ENCODE measurements around the gene FGFR2.

The FGFR2 gene

DNA sequence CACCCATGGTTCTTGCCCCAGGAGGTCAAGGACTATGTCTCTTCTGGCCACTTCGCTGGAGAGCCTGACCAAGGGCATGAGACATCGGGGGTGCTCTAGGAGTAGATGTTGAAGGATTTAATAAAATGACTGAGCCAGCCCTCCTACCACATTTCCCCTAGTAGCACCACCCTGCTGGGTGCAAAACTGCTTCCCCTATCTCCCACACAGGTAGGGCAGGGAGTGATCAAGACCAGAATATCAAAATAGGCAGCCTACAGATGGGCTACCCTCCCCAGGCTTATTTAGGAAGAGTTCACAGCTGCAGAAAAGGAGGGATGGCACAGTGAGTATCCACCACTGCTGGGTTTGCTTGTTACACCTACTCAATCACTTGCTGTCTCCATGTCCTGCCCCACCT, 103.9 kb downstream of the FGFR2 start:
- no peak for DNase-seq (ENCODE audit: low spot score)

DNA sequence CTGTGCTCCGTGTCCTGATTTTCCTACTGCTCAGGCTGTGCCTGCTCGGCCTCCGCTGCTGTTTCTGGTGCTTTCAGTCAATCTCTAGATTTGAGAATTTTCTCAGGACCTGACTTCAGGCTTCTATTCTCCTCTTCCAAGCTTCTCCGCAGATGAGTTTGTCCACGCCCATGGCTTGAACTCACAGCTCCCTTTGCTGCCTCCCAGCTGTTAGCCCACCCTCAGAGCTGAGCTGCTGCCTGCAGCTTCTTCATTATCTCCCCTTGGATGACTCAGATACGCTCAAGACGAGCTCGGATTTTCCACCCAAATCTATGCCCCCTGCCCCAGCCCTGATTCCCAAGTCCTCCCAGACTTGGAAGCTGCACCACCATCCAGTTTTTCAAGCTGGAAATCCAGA, 104.7 kb downstream of the FGFR2 start:
- DNase-seq (ENCODE audit: low spot score) = no peak

DNA sequence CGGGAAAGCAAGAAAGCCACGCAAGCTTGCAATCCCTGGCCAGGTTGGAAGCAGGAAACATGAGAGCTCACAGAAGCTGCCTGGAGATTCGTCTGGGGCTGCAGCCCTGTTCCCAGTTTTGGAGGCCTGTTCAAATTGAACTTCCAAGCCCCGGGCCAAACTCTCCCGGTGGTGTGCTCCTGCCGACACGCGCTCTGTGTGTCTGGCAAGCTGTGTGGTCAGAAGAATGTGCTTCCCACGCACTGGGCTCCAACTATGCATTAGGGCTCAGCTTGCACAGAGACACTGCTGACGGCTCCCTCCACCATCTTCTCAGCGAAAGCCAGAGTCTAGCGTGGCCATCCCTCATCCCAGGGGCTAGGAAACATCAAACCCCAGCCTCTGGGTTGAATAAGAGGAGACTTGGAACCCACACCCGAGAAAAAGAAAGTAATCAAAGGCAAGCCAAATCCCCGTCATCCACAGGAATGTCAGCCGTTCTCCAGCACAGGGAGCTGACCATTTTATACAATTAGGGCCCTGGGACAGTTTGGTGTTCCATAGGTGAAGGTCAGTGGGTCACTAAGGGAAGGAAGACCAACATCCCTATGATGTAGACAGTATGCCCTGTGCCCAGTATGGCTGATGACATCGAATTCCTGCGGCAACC, 107.2 kb downstream of the FGFR2 start:
- no peak for DNase-seq (ENCODE audit: low spot score)

DNA sequence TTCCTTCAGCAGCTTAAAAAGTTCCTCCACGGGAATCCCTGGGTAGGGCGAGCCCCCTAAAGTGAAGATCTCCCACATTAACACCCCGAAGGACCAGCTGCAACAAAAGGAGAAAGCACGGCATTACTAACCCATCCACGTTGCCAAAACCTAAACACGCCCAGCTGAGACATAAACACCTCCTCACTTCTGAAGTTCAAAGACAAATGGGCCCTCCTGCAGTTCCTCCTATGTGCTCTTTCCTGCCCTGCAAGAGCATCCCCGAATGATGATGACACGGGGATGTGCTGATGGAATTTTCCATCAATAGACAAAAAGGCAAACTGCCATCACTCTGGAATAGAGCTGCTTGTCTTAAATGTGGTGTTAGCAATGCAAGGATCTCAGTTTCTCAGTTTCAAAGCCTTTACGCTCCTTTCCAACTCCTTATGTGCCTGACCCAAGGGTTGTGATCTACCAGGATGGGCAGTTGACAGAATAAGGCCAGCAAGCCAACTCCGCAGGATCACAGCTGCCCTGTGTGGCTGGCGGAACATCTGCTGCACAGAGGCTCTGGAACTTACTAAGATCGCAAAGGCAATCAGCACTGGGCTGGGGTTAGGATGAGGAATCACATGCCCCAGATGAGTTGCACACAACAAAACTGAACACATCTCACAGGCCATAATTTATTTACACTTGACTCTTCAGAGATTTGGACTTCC, 112.7 kb downstream of the FGFR2 start:
- no peak for DNase-seq (ENCODE audit: low spot score)

DNA sequence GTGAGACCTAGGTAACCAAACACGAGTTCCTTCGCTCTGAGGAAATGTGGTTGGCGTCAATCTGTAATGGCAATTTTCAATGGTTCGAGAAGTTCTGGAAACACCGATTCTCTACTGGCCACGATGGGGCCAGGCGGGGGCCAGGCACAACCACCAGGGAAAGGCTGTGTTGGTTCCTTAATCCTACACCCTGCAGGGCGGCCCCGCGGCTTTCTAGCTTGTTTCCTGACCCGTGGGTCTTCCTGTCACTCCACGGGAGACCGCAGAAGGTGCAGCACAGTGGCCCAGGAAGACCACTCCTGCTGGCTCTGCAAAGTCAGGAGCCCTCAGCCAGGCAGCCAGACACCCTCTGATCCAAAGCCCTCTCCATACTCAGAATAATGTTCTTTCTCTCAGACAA, 113.4 kb downstream of the FGFR2 start:
- DNase-seq (ENCODE audit: low spot score) = no peak

DNA sequence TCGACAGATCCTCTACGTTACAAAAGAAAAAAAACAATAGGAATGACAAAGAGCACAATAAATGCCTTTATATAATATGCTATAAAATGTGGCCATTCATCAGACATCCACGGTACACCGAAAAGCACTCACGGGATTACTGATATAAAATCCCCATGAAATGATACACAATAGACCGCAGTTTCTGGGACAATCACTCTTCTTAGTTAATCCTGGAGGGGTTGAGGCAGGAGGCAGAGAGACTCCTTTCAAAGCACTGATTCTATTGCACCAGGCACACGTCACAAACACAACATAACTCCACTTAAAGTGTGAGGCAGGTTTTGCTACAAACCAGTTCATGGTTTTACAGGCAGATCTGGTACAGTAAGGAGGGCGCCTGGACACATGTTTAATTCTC, 113.8 kb downstream of the FGFR2 start:
- DNase-seq (ENCODE audit: low spot score) = no peak

DNA sequence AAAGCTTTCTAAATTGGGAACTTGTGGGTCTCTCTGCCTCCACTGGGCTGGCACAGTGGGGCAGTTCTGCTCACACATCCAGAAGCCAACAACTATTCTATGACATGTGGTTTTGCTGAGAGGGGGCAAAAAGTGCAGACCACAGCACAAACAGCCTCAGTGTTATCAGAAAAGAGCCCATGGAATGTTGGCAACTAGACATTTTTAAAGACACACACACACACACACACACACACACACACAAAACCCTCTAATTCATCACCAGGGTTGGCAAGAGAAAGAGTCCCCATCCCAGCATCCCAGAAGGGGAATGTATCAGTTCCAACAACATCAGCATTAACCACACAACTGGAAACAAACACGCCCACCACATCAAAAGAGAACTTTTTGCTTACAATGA, 117.1 kb downstream of the FGFR2 start:
- no peak for DNase-seq (ENCODE audit: low spot score)

DNA sequence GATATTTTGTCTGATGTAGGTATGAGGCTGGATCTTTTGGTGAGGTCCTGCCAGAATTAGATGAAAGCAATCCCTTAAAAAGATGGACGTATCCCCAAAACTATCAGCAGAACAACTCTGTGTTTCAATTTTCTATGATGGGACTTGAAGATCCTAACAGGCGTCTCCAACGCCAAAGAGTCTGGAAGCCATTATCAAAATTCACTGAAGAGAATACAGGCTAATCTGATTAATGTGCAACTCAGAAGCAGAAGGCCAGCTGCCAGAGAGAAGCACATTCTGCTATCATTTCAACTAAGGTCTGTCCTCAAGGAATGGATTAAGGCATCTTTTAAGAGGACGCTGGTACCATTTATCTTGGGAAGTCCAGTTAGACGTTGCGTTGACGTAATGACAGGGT, 119.7 kb downstream of the FGFR2 start:
- peak; percentile 87 for DNase-seq (ENCODE audit: low spot score)

DNA sequence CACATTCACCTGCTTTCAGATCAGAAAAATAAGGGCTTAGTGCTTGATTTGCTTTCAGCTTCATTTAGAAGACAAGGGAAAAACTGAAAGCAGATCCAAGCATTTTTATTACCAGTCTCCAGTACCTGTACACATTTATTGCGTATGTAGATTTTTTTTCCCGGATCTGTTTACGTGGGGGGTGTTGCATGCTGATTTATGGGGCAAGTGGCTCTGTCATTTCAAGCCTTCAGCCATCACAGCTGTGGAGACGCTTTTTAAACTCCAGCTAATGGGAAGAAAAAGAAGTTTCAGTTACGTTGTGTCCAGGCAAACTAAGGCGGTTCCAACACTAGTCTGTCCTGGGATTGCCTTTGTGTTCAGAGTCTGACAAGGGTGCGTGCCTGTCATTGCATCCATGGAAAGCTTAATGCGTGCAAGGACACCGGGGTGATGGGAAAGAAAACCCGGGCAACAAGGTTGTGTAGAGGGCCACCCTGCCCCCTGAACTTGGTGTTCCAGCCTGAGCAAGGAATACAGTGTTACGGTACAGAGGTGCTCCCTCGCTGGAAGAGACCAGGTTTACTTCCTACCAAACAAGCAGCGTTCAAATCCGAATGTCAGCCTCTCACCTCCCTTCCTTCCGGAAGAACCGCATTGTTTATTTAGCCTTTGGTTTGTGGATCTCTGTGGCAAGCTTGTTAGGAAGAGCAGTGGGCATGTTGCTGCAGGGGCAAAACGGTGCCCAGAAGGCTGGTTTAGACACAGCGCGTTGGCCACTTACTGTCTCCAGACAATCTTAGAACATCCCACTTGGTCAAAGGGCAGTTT, 128.2 kb downstream of the FGFR2 start:
- DNase-seq (ENCODE audit: low spot score) = no peak

DNA sequence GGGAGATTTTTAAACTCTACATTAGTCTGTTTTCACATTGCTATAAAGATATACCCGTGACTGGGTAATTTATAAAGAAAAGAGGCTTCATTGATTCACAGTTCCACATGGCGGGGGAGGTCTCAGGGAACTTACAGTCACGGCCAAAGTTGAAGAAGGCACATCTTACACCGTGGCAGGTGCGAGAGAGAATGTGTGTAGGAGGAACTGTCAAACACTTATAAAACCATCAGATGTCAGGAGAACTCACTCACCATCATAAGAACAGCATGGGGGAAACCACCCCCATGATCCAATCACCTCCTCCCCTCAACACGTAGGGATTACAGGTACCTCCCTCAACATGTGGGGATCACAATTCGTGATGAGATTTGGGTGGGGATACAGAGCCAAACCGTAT, 129.5 kb downstream of the FGFR2 start:
- DNase-seq (ENCODE audit: low spot score) = no peak

DNA sequence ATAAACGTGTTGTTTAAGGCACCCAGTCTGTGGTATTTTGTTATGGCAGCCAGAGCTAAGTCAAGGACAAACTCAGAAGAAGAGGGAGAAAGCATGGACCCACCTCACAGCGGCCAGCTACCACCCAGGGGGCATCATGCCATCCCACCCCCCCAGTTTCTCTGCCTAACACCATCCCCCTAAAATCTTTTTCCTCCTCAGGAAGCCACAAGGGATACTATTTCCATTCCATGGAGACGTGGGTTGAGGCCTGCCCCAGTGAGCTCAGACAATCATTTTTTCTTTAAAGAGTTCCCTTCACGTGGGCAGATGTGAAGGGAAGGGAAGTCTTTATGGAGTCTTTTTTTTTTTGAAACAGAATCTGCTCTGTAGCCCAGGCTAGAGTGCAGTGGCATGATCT, 131.8 kb downstream of the FGFR2 start:
- no peak for DNase-seq (ENCODE audit: low spot score)

DNA sequence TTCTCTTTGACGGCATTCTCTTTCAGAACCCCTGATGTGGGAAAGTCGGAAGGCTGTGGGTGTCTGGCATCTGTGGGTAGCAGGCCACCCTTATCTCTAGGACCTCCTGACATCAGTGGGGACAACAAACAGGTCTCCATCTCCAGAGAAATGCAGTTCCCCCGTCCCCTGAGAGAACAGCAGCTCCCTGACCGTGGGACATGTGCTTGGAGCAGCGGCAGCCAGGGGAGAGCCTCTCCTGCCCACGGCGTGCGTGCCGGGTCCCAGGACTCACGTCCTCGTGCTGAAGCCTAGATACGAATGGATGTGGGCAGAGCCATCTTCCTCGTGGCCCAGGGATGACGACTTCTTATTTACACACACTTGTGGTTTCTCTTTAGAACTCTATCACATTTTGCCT, 133.0 kb downstream of the FGFR2 start:
- DNase-seq (ENCODE audit: low spot score) = peak; percentile 52

DNA sequence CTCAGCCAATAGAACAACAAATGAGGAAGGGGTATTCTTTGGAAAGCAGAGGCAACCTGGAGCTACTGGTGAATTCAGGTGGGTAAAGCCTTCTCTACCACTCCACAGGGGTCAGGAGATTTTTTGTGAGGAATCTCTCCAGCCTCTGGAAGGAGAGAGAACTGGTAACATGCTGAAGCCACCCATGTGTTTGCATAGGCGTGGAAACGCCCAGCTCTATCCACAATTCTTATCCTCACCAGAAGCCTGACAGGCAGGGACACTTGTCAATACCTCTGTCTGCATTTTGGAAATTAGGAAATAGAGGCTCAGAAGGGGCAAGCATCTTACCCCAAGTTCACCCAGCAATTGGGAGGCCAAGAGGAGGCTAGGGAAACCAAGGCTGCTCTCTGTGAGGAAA, 133.7 kb downstream of the FGFR2 start:
- no peak for DNase-seq (ENCODE audit: low spot score)

DNA sequence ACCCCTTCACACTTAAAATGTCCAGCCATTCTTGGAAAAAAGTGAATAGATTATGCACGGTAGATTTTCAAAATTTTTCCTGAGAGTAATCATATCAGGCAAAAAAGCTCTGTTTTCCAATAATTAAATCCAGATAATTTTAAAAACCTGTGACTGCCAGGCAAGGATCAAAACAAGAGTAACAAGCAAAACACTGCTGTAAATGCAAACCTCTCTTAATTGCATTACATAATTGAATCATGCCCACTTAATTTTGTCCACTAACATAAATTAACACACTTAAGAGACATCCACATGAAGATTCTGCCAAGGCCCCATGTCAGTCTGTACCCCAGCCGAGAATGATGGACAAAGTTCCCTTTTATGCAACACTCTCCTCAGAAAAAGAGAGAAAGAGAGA, 135.3 kb downstream of the FGFR2 start:
- peak; percentile 75 for DNase-seq (ENCODE audit: low spot score)

DNA sequence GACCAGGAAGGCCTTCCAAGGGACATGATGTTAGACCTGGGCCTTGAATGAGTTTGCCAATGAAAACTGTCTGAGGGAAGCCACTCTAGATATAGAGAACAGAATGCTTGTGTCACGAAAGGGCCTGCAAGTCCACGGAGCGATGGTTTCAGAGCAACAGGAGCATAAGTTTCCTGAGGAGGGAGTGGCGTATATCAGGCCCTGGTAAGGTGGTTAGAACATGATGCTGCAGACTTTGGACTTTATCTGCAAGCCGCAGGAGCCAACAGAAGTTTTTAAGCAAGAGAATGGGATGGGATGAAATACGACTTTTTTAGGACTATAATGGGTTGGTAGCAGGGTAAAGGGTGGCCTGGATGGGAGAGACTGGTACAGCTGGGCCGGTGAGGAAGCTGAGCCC, 136.0 kb downstream of the FGFR2 start:
- no peak for DNase-seq (ENCODE audit: low spot score)

DNA sequence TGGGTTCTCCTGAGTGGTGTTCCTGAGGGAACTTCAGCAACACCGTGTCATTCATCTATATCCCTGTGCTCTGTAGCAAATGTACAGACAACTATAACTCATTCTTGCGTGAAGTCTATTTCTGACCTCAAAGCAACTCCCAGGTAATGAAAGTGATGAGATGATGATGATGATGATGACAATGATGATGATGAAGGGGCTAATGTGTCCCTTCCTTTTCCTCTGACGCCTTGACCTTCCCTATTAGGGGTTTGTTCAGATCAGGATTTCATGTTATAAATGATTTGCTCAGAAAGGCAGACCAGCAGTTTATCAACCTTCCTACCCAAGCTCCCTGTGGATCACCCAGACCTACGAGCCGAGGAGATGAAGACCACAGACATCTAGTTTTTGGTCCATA, 136.9 kb downstream of the FGFR2 start:
- no peak for DNase-seq (ENCODE audit: low spot score)

DNA sequence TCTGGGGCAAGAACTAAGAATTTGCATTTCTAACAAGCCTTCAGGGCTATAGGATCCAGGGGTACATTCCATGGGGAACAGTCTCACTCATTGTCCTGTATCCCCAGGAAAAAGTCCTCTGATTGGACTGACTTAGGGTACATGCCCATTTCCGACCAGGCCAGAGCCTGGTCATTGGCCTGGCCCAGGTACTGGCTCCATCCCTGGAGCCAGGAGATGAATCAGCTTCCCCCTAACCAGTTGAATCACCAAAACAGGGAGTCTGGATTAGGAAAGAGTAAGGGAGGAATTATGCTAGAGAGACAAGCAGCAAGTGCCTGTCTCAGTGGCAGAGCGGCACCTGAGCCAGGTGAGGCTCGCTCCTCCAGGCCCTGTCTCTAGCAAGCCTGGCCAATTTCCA, 137.5 kb downstream of the FGFR2 start:
- DNase-seq (ENCODE audit: low spot score) = no peak

DNA sequence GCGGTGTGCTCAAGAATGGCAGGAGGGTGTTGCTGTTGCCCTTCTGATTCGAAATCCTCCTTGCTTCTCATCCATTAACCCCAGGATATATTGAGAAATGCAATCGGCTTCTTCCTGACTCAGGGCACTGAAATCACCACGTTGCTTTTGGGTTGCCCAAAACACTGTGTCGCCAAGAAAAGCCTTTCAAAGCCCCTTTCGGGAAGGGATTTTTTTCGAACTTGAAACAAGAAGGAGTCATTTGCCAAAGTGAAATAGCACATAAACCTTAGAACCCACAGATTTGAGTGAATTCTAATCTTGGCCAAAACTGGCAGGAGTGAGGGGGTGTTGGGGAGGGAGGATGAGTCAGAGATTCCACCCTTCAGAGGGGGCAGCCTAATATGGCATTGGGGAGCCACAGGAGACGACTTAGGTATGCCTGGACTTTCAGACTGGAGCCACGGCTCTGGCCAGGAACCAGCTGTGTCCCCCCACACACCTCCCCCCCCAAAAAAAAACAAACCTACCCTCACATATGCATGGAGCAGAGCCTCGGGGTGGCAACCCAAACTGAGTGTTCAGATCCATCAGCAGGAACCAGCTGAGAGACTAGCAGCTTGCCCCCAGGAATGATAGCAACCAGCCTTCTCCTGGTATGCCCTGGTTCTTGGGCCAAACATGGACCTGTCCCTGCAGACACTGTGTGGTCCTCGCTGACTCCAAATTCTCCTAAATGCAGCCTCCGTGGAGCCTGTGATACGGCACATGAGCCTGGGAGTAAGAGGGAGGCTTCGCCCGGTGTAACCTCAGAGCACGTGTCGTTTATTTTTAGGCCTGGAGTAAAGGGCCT, 138.4 kb downstream of the FGFR2 start:
- no peak for DNase-seq (ENCODE audit: low spot score)

DNA sequence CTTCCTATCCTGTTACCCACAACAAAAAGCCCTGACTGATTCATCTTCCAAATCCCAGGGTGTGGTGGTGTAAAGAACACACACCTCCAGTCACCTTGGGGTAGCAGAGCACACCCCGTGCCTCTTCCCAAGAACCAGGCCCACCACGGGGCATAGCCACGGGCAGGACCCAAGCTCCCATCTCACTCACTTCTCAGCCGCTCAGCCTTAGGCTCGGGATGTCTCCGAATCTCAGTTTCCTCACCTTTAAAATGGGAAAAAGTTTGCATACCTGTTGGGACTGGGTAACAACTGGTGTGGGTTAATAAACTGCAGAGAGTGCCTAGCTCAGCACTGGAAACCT, 139.0 kb downstream of the FGFR2 start:
- no peak for DNase-seq (ENCODE audit: low spot score)

DNA sequence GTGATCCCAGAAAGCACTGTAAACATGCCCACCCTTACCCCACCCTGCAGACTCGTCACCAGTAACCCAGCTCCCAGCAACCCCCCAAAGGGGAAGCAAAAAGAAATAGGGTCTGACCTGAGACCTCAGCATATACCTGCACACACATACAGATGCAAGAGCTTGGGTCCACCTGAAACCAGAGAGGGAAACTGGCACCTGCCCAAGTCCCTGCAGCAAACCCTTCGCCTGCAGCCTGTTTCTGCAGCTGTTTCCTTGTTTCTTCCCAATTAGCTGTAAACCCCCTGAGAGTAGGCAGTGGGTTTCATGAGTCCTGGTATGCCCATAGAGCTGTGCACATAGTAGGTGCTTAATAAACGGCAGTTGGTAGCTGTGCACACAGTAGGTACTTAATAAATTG, 140.5 kb downstream of the FGFR2 start:
- no peak for DNase-seq (ENCODE audit: low spot score)

DNA sequence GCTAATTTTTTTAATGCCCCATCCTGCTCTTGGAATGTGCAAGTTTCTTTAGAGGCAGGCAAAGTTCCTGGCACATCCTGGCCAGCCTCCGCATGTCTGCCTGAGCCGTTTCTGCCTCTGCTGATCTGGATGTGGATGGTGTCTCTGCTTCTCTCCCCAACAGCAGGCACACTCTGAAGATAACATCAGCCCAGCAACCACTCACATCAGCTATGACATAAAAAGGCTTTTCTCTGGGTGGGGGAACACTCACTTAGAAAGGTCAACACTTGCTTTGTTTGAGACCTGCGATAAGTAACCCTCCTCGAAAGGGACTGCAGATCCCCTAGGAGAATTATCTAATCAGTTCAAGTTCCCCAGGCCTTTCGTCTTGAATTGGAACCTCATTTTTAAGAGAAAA, 142.9 kb downstream of the FGFR2 start:
- peak; percentile 98 for DNase-seq (ENCODE audit: low spot score)

DNA sequence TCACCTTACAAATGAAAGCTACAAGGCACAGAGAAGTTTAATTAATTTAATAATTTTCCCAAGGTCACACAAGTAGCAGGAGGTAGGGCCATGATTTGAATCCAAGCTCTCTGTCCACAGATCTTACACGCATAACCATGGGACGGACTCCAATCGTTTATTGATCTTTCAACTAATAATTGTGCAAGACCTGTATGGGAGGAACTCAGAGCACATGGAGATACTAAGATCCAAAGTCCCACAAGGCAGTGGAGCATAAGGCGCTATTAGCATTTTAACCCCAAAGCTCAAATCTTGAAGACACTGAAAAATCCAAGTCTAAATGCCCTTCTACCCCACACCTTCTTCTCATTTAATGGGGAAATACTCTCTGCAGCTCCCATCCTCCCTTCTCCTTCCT, 143.5 kb downstream of the FGFR2 start:
- DNase-seq (ENCODE audit: low spot score) = no peak

Data from SK-N-DZ (cell line).